Stimulated activated CD8-positive, alpha-beta memory T cell treated with anti-CD3 and anti-CD28 coated beads, Interleukin-2, amount 100 ng/mL, for 48 hours (primary cell): ENCODE measurements around the gene CLDND1.

Experiments
- DNase-seq, 2 donors: peaks; one replicate each; pipeline ENCODE4 v3.0.0-alpha.2; 2020; ENCODE audit warnings: low read depth in 2 of 2

CLDND1 gene

DNA sequence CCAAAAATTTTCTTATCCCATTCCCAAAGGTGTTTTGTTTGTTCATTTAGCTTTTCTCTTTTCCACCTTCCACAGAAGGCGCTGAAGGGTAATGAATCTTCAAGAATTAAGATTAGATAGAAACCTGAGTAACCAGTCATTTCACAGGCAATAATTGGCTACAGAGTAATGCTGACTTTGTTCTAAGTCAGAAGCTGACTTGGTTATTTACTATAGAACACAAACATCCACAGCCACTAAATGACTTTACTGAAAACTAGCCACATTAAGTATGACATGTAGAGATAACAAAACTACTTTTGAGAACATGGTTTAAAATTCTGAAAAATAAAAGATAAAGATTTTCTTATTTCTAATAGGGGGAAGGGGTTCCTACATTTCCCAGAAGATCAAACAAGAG is 7.8 kb downstream of the CLDND1 start:
- DNase-seq = no peak

DNA sequence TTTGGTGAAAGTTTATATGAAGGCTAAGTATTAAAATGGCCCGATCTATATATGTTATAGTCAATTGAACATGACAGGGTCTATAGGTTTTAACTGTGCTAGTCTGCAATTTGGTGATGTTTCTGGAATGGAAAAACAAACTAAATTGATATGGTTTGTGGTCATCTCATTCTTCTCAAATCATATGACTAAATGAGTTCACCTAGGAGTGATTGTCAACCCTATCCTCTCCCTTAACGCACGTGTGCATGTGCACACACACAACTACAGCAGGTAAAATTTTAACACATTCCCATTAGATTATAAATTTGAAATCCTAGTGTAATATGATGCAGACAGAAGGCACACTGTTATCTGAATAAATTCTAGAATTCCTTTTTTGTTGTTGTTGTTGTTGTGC is 9.0 kb downstream of the CLDND1 start:
- DNase-seq = no peak

DNA sequence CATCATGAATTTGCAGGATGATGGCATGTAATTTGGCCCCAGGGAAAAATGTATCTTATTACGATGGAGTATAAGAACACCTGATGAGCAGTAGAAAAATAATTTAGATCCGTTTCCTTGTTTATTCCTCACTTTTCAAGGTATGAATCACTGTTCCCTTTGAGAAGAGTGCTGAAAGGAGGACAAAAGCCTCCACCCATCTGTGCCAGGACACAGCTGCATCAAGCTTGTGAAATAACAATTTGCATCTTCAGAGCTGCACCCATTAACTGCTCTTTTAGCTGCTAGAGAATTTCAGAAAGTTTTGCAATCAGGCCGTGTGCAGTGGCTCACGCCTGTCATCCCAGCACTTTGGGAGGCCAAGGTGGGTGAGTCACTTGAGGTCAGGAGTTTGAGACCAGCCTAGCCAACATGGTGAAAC is 9.6 kb downstream of the CLDND1 start:
- no peak for DNase-seq

DNA sequence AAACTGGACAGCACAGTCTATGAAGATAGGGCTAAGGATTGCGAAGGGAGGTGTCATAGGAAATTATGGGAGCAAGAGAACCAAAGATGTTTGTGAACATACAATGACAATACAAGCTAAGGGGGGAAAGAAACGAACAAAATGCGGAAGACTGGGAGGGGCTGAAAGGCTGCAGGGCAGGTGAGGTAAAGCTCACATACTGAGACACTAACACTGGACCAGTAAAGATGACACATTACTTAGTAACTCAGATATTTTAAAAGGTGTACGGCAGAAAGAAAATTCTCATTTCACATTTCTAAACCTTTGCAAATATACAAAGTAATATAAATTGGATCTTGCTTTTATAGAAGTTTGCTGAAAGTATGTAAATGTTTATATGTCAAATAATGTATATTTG is 10.1 kb downstream of the CLDND1 start:
- no peak for DNase-seq

DNA sequence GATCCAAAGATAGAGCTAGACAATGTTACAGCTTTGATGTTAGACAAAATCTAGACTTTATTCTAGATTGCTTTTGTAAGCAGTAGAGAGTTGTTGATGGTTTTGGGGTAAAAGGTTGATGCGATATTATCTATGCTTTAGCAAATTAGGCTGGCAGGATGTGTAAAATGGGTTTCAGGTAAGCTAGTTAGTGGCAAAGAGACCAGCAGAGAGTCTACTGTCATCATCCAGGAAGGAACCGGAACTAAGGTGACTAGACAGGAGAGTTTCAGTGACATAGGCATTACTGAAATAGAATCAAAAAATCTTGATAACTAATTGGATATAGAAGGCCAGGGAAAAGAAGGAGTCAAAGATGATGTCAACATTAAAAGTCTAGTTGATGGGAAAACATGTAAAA is 14.1 kb downstream of the CLDND1 start:
- no peak for DNase-seq

DNA sequence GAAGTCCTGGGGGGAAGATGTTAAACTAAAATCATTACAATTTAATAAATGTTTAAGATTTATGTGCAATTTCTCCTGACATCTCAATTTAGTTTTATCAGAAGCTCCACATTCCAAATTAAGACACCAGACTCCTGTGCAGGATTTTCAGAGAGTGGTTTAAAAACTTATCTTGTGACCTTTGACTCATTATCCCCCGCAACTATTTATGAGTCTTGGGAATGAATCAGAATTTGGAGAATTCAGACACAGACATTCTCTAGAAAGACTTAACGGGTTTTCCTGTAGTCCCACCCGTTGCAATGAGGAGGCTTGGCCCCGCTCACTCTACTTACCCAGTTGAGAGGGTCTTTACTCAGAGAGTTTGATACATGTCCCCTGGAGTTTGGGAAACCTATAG is 18.2 kb downstream of the CLDND1 start:
- no peak for DNase-seq

DNA sequence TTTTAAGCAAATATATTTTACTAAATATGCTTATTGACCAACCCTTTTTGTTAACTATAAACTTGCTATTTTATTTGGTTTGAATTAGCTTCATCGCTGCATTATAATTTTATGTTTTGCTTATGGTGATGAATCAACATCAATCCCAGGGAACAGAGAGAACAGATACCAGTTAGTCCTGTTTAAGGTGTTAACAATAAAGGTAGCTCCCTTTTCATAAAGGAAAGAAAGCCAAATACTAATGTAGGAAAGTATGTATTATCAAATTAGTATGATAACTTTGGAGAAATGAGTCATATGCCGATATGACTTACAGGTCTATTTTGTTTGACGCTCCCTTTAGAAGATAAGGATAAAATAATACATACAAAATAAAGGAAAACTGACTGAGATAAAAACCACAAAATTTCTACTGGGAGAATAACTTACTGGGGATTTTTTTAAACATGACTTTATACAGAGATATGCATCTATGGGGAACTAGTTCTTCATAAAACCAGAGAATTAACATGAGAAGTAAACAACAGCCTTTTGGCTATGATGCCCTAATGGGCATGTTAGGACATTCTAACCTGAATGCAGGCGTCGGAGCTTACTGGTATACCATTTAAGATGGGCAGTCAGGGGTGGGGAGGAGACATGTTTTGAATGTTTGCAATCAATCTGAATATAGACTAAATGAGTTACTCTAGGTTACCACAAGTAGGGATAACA is 20.7 kb downstream of the CLDND1 start:
- no peak for DNase-seq

DNA sequence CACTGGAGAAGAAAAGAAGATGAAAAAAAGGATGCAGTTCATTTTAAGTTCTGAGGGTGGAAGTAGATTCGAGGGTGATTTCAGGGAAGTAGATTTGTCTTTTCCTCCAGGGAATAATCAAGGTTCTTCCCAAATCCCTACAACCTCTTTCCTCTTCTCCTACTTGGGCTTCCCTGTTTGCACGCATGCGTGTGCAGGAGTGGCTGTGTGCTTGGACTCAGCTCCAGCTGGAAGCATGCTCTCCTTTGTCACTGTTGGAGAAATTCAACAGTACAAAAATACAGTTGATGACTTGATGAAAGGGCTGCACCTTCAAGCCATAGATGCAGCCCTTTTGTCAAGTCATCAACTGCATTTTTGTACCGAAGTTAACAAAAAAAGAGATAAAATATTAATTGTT is 21.4 kb downstream of the CLDND1 start:
- no peak for DNase-seq

DNA sequence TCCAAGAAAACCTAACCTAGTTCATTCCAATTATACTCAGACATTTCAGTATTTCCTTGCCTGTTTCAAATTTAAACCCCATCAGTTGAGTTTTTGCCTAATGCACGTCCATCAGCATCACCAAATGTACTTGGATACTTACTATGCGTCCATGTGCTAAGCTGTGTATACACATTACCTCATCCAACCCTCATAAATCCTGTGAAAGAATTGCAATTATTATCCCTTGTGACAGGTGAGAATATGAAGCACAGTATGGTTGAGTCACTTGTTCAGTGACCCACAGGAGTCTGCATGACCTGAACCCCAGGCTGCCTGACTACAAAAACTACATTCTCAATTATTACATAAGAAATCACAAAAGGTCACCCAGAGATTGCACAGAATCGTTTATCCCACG is 22.7 kb downstream of the CLDND1 start:
- DNase-seq = no peak

DNA sequence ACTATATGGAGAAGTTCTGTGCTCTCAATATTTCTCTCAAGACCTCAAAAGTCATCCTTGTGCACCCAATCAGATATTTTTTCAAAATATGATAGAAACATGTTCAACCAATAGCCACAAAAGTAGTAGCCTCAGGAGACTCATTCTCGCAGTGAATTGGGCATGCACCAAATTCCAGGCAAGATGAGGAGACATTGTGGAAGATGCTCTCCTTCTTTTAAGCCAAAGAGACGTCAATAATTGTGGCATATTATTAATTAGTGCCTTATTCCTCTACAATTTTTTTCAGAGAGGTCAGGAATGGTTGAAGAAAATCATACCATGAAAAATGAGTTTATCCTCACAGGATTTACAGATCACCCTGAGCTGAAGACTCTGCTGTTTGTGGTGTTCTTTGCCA is 25.3 kb downstream of the CLDND1 start, which contains the start of gene OR5K2:
Gene OR5K2 (plus strand): TSS at position 301 of the 400 bp plus-strand sequence. CDS start 0 bp downstream, at position 301.
- no peak for DNase-seq

DNA sequence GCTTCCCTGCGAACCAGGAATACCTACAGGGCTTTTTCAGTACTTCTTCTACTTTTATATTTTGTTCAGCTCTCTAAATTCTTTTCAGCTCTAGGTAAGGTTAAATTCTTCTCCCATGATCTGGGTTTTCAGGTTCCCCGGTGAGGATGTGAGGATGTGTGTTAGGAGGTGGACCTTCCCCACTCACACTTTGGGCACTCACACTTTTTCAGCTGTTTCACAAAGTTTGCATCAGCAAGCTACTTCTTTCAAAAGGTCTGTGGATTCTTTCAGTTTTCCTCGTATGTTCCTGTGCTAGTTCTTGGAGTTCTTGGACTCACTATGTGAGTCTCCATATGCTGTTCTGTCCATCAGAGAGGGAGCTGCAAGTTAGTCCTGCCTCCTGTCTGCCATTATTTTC is 39.1 kb downstream of the CLDND1 start:
- DNase-seq = no peak

DNA sequence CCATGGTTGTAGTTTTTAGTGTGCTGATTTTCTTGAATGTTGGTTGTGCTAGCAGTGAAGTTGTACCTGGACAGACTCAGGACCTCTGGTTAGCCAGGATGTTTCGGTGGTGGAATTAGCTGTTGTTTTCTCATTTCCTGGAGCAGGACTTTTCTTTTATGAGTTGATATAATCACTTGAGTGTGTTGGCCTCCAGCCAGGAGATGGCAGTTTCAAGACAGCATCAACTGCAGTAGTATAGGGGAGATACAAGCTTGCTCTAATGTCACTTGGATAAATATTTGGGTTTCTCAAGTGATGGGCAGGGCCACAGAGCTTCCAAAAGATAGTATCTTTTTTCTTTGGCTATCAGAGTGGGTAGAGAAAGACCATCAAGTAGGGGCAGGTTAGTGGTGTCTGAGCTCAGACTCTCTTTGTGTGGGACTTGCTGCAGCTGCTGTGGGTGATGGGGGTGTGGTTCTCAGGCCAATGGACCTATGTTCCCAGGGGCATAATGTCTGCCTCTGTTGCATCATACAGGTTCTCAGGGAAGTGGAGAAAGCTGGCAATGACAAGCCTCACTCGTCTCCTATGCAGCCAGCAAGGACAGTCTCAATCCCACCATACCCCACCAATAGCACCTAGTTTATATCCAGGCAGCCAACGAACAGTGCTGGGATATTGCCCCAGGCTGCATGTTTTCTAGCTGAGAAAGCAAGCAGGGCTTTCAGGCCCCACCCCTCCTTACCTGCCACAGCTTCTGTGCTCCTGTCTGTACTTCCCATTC is 39.8 kb downstream of the CLDND1 start:
- DNase-seq = no peak
